Inflammatory macrophage treated with lipopolysaccharide for 4 hours (primary cell): ENCODE measurements around the gene ADAD2.

Experiments
- DNase-seq: peaks from one replicate; pipeline ENCODE4 v3.0.0-alpha.2; 2020

ADAD2 gene

DNA sequence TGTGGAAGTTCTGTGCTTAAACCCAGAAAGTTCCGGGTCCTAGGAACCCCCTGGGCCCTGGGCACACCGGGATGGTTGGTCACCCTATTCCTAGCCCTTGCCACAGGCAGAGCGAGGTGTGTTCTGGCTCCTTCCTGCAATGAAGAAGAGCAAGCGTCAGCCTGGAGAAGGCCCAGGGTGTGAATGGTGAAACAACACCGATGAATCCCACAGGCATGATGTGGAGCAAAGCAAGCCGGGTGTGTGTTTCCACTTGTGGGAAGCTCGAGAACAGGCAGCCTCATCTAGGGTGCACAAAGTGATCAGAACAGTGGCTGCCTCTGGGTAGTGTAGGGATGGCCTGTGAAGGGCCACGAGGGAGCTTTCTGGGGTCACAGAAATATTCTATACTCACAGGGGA, 35.1 kb downstream of the ADAD2 start:
- no peak for DNase-seq

DNA sequence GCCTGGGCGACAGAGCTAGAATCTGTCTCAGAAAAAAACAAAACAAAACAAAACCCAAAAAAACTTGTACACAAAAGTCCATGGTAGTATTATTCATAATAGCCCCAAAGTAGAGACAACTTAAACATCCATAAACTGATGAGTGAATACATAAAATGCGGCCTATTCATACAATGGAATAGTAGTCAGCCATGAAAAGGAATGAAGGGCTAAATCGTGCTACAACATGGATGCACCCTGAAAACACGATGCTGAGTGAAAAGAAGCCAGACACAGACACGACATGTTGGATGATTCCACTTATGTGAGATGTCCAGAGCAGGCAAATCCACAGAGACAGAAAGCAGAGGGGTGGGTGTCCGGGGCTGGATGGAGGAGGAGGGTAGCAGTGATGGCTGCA, 36.6 kb downstream of the ADAD2 start:
- no peak for DNase-seq

DNA sequence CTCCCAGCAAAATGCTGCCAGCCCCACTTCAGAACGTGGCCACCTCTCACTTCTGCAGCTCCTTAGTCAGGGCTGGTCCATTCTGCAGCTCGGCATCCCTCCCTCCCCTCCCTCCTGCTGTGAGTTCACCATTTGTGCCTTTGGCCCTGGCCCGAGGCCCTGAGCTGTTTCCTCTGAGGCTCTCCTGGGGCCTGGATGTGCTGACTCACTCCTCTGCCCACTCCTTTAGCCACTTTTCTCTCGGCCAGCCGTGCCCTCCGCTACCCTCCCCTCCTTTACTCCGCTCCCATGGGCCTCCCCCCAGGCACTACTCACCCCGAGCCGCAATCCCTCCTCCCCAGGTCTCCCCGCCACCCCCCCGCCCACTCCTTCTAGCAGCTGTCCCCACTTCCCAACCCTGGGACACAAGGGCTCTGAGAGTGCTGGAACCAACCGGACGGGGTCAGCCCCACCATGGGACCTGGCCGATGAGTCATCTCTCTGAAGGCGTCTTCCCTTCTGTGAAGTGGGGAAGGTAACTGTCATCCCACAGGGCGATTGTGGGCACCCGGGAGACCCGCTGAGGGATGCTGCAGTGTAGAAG, 37.4 kb downstream of the ADAD2 start:
- DNase-seq = peak; percentile 52

DNA sequence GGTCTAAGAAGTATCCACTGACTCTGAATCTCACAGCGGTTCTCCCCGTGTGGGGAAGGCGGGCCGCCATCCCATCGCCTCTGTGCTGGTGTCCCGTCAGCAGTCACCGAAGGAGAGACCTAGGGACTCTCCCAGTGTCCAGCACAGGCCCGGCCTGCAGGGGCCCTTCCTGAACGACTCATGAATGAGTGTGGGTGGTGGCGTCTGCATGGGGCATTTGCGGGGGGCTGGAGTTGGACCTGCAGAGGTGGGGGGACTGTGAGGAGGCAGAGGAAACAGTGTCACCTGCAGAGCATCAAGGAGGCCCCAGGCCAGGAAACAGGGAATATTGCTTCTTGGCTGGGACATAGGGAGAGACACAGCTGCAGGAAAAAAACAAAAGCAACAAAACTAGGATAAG, 38.5 kb downstream of the ADAD2 start:
- DNase-seq = no peak

DNA sequence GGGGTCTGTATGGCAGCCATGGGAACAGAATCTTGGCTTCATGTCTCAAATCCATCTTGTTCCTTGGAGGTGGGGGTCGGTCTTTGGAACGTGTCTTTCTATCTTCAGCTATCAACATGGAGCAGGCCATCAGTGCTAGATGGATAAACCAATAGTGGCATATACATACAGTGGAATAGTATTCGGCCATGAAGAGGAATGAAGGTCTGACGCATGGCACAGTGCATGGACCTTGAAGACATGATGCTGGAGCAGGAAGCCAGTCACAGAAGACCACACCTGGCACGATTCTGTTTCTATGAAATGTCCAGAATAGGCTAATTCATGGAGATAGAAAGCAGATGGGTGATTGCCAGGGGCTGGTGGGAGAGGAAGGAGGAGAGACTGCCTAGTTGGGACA, 41.1 kb downstream of the ADAD2 start:
- no peak for DNase-seq

DNA sequence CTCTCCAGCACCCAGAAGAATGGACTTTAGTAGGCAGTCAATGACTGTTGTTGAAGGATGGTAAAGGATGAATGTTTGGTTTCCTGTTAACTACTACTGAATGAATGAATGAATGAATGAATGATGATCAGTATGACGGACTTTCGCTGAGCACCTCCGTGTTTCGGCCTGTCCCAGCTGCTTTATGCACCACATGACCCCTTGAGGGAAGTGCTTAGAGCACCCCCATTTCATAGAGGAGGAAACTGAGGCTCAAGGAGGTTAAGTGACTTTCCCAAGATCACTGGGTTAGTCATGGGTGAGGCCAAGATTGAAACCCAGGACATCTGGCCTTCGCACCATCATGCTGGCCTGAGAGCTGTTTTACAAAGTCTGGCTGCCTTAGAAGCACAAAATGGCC, 42.0 kb downstream of the ADAD2 start:
- no peak for DNase-seq

DNA sequence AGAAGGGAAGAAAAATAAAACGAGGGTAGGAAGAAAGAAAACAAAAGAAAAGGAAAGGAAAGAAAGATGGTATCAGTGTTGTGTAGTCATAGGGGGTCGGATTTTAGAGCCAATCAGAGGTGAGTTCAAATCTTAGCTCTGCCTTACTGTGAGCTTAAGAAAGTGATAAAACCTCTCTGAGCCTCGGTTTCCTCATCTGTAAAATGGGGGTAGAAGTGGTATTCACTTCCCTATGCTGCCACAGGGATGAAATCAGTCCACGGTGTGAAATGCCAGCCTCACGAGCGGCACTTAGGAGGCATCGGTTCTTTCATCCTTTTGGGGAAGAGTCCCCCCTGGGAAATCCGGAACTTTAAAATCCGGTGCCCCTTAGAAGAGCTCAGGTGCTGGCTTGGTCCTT, 42.8 kb downstream of the ADAD2 start:
- no peak for DNase-seq

DNA sequence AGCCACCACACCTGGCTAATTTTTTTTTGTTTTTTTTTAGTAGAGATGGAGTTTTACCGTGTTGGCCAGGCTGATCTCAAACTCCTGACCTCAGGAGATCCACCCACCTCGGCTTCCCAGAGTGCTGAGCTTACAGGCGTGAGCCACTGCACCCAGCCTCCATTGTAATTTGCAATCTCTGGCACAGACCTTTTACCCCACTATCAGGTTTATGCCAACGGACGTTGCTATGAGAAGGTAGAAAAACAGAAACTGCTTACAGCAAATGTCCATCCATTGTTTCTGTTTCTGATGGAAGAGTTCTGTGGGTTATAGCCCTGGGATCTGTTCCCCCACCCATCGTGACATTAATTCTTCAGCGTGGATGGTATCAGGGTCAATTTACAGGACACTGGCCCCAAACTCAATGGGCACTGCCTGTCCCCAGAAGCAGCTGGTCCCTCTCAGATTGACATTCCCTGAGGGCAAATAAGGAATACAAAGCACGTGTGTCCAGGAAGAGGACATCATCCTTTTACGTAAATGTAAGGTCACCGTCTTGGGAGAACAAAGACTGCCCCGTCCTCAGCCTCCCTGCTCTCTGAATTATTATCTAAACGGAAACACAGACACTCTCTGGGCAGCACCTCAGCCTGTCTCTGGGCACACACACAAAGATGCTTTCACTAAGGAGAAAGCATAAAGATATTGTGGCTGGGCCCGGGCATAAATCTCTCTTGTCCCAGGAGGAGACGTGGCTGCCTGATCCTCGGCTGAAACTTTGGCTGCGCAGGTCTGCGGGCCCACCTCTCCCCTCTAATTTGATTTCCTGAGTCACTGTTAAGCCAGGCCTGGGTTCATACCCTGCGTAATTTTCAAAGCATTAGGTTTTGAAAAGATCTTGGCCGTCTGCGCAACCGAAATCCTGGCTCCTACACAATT, 43.6 kb downstream of the ADAD2 start:
- DNase-seq = no peak

DNA sequence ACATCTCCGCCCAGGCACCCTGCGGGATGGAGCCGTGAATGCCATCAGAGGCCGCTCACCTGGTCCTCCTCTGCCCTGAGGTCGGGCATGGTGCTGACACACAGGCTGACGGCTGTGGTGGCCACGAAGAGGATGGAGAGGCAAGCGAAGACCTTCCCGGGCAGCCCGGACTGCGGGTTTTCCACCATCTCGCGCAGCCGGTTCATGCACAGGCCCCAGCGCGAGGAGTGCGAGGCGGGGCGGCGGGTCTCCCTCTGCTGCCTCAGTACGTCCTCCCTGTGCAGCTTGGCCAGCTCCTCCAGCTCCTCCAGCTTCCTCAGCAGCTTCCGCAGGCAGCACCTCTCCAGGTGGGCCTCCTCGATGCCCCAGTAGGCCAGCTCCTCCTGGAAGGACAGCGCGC, 45.7 kb downstream of the ADAD2 start:
- DNase-seq = no peak

DNA sequence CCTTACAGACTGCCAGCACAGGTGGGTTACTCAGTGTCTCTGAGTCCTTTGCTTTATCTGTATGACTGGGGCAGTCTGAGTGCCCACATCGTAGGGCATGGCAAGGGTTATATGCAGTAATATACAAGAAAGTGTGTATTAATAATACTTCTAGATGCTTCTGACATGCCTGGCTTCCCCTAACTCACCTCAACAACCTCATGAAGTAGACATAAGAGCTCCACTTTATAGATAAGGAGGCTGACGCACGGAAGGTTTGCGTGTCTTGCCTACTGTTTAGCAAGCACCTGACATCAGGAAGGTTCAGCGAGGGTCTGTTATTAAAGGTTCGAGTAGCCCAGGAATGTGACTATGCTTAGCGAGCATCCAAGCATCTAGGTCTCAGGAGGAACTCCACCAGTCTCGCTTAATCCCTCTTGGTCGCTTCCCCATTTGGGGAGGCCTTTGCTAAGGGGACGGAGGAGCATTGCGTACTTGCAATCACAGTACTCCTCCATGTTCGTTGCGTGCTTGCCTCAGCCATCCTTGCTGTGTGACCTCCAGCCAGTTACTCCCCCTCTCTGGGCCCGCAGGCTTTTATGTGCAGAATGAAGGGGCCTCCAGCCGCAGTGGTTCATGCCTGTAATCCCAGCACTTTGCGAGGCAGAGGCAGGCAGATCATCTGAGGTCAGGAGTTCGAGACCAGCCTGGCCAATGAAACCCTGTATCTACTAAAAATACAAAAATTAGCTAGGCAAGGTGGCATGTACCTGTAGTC, 47.2 kb downstream of the ADAD2 start:
- no peak for DNase-seq

DNA sequence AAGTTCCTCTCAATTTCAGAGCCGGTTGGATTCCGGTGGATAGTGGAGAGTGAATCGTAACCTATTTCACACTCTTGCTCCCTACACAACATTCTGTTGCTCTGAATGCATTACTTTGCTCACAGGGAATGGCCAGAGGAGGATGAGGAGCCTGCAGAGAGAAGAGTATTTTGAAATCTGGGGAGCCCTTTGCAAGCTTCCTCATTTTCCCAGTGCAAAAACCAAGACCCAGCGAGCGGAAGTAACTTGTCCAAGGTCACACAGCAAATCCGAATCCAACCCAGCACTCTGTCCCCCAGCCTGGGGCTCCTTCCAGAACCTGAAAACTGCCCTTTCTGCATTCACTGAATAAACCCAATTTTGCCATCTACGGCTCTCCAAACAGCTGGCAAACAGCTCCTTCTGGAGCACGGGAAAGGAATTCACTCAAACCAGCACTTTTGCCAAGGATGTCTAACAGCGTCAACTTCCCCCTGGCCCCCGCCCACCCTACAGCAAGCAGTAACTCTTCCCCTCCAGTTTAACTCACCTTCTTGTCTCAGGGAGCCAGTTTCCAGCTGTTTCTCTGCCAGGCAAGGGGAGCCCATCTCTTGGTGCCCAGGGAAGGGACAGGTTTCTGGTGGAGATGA, 48.3 kb downstream of the ADAD2 start:
- DNase-seq = peak; percentile 52

DNA sequence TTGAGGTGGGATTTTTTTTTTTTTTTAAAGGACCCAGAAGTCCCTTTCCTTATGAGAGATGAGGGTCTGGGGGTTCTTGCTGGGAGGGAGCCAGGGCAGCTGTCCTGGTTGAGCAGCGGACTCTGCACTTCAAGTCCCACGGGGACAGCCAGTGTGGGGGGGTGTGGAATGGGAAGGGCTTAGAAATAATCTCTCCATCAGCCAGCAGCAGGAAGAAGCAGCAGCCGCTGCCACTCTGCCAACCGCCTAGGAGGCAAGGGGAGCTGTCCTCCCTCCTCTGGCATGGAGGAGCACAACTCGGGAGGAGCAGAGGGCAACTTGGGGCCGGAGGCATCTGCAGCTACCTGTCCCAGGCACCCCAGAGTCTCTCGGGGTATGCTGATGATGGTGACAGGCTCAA, 49.0 kb downstream of the ADAD2 start, which contains the start of gene KCNG4:
TSS of gene KCNG4 (minus strand) at position 104 of the 400 bp plus-strand sequence. CDS start 2,527 bp downstream, outside the sequence.
- no peak for DNase-seq

DNA sequence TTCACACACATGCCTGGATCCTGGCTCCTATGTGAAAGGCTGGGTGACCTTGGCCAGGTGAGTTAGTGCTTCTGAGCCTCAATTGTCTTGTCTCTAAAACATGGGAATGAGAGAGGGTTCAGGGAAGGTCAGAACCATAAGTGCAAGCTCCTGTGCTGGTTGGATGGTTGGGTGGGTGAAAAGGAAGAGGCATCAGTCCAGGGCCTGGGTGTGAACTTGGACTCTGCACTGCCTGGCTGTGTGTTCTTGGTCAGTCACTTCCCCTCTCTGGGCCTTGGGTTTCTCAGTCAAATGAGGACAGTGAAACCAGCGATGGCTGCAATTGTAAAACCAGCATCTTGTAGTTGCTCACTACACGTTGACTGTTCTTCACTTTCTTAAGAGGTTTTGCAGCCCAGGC, 49.5 kb downstream of the ADAD2 start:
- no peak for DNase-seq

DNA sequence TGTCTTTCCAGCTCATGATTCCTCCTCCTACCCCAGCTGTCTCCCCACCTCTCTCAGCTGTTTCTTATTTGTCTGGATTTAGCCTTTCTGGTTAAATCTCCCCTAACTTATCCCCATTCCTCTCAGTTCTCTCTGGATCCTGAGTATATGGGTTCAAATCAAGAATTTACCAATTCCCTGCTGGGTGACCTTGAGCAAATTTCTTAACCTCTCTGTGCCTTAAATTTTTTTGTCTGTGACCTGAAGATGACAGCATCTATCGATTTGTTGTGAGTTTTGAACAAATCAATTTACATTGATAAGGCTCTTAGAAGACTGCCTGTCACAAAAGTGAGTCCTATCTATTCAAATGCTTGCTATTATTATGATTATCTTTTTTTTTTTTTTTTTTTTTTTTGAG, 50.8 kb downstream of the ADAD2 start:
- no peak for DNase-seq

DNA sequence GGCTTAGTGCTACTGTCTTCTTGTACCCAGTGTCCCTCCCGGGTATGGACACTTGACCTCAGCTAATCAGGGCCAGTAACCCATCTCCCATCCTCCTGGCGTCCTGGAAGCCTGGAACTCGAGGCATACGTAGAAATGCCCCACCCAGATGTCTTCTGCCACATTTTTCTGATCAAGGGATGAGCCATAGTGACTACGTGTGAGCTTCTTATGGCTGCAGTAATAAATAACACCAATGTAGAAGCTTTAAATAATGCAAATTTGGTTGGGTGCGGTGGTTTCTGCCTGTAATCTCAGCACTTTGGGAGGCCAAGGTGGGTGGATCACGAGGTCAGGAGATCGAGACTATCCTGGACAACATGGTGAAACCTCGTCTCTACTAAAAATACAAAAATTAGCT, 51.9 kb downstream of the ADAD2 start:
- no peak for DNase-seq

DNA sequence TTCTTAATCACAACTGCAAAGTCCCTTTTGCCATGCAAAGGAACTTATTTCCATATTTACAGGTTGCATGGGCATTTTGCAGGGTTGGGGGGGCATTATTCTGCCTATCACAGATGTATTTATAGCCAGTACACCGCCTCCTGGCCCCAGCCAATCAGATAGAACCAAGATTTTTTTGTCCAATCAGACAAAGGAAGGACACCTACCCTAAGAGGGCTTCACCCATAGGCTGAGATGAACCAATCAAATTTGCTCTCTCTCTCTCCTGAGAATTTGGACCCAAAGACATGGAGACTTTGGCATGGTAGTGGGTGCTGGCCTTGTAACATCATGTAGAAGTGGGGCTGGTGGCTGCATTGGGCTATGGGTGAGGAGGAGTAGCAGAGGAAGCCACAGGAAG, 52.8 kb downstream of the ADAD2 start:
- no peak for DNase-seq

DNA sequence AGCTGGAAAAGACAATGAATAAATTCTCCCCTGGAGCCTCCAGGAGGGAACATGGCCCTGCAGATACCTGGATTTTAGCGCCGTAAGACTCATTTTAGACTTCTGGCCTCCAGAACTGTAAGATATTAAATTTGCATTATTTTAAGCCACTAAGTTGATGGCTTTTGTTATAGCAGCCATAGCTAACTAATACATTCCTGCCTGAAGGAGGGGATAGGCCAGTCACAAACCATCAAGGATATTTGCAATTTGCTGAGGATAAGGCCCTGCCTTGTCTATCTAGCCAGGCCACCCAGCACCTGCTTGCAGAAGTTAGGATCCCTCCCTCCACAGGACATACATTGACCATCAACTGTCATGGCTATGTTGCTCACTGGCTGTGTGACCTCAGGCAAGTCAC, 53.8 kb downstream of the ADAD2 start:
- DNase-seq = no peak

DNA sequence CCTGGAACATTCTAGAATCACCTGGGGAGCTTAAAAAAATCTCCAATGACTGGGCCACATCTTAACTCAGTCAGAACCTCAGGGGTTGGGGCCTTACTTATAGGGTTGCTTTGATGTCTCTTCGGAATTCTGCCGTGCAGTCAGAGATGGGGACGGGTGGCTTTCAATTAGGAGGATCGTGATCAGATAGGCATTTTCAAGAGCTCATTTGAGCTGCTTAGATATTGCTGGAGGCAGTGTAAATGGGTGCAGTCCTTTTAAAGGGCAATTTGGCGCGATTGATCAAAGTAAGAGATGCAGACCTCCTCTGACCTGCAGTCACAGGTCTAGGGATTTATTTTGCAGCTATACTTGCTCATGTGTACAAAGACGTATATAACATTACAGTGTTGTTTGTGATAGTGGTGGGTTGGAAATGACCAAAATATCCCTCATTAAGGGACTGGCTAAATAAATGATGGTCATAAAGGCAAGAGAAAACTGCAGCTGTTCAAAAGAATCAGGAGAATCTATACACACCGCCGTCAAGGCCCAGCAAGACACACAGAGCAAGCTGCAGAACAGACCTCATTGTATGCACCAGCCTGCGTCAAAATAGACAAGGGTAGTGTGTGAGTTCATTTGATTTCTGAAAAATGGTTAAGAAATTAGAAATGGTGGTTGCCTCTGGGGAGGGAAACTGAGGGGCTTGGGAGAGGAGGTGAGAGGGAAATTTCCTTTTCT, 55.2 kb downstream of the ADAD2 start:
- DNase-seq = no peak

DNA sequence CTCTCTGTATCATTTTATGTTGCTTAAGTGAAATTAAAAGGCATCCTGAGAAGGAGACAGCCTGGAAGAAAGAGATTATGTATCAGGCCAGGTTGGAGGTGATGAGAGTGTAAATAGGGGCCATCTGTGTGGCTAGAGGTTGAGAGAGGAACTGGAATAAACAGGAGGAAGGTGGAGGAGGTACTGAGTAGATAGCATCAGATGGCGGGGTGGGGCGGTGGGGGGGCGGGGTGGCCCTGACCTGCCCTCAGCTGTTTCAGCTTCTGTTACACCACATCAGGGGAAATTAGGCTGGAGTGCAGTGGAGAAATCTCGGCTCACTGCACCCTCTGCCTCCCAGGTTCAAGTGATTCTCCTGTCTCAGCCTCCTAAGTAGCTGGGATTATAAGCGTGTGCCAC, 55.7 kb downstream of the ADAD2 start:
- DNase-seq = no peak
